Astrocyte (in vitro differentiated cells and primary cell): ENCODE data around the gene SBF2. TPM values are rescaled to one million over a fixed set of nuclear protein-coding genes. Genes with fewer than 3 reads are reported as not detected.

ENCODE experiments used
- DNase-seq: peaks from one replicate; pipeline ENCODE4 v3.0.0-alpha.2; 2010; ENCODE audit warnings: low read depth
- FAIRE-seq: peaks from 2 replicates; lab custom pipeline; 2011; peaks lifted over from hg19 to GRCh38; lab: Jason Lieb, UNC
- H2AFZ ChIP-seq: 2 replicates; pipeline ENCODE4 v1.6.0; 2012; ENCODE audit warnings: low read depth, low read length, inconsistent platforms
- H3K27ac ChIP-seq: 2 replicates; pipeline ENCODE4 v1.5.1; 2011; ENCODE audit warnings: low read depth, low read length, inconsistent platforms
- H3K27me3 ChIP-seq: 2 replicates; pipeline ENCODE4 v1.6.0; 2011; ENCODE audit warnings: low read length, inconsistent platforms; ENCODE audit not compliant: insufficient read depth
- H3K36me3 ChIP-seq: 2 replicates; pipeline ENCODE4 v1.5.1; 2011; ENCODE audit warnings: low read length, inconsistent platforms; ENCODE audit not compliant: insufficient read depth
- H3K4me1 ChIP-seq: 2 replicates; pipeline ENCODE4 v1.5.1; 2011; ENCODE audit warnings: low read length, inconsistent platforms; ENCODE audit not compliant: insufficient read depth
- H3K4me2 ChIP-seq: 2 replicates; pipeline ENCODE4 v1.6.0; 2012; ENCODE audit warnings: low read length, inconsistent platforms
- H3K4me3 ChIP-seq: 2 replicates; pipeline ENCODE4 v1.5.1; 2011; ENCODE audit warnings: low read depth, mild to moderate bottlenecking, low read length, inconsistent platforms; ENCODE audit not compliant: insufficient read depth
- H3K79me2 ChIP-seq: 2 replicates; pipeline ENCODE4 v1.6.0; 2012; ENCODE audit warnings: mild to moderate bottlenecking, low read length, inconsistent platforms; ENCODE audit not compliant: insufficient read depth
- H3K9ac ChIP-seq: 2 replicates; pipeline ENCODE4 v1.6.0; 2012; ENCODE audit warnings: mild to moderate bottlenecking, low read length, inconsistent platforms
- H3K9me3 ChIP-seq: 2 replicates; pipeline ENCODE4 v1.5.1; 2012; ENCODE audit warnings: low read depth, mild to moderate bottlenecking, low read length, inconsistent platforms; ENCODE audit not compliant: insufficient read depth
- H4K20me1 ChIP-seq: 2 replicates; pipeline ENCODE4 v1.6.0; 2012; ENCODE audit warnings: low read length, inconsistent platforms; ENCODE audit not compliant: insufficient read depth
- H3K27ac Mint-ChIP-seq: one replicate; pipeline ENCODE4 v1.8.0; 2021; ENCODE audit warnings: mild to moderate bottlenecking, mixed read lengths; ENCODE audit not compliant: unreplicated experiment
- H3K27me3 Mint-ChIP-seq: one replicate; pipeline ENCODE4 v1.8.0; 2021; ENCODE audit warnings: low read depth, mixed read lengths; ENCODE audit not compliant: unreplicated experiment
- H3K36me3 Mint-ChIP-seq: one replicate; pipeline ENCODE4 v1.8.0; 2021; ENCODE audit warnings: low read depth, mixed read lengths; ENCODE audit not compliant: unreplicated experiment
- H3K4me1 Mint-ChIP-seq: one replicate; pipeline ENCODE4 v1.8.0; 2021; ENCODE audit warnings: low read depth, mixed read lengths; ENCODE audit not compliant: unreplicated experiment
- H3K4me3 Mint-ChIP-seq: one replicate; pipeline ENCODE4 v1.8.0; 2021; ENCODE audit warnings: mild to moderate bottlenecking, moderate library complexity, mixed read lengths; ENCODE audit not compliant: unreplicated experiment
- H3K9me3 Mint-ChIP-seq: one replicate; pipeline ENCODE4 v1.8.0; 2021; ENCODE audit warnings: mild to moderate bottlenecking, mixed read lengths; ENCODE audit not compliant: unreplicated experiment
- CTCF ChIP-seq: IDR thresholded peaks from 2 replicates; pipeline ENCODE4 v1.5.1; 2011; ENCODE audit warnings: low read depth, mild to moderate bottlenecking, inconsistent platforms, low read length, moderate library complexity; ENCODE audit not compliant: insufficient read depth
- EZH2 ChIP-seq: IDR thresholded peaks from 2 replicates; pipeline ENCODE4 v1.6.1; 2012; ENCODE audit warnings: mild to moderate bottlenecking, low read length, inconsistent platforms; ENCODE audit not compliant: insufficient read depth
- total RNA-seq: library from RNA; stranded (reverse); gene quantifications from 2 replicates; pipeline ENCODE4 v1.2.1, GENCODE V29; 2021

The SBF2 gene
- total RNA-seq, 1 donor from 2014 or later: 50.0 TPM

DNA sequence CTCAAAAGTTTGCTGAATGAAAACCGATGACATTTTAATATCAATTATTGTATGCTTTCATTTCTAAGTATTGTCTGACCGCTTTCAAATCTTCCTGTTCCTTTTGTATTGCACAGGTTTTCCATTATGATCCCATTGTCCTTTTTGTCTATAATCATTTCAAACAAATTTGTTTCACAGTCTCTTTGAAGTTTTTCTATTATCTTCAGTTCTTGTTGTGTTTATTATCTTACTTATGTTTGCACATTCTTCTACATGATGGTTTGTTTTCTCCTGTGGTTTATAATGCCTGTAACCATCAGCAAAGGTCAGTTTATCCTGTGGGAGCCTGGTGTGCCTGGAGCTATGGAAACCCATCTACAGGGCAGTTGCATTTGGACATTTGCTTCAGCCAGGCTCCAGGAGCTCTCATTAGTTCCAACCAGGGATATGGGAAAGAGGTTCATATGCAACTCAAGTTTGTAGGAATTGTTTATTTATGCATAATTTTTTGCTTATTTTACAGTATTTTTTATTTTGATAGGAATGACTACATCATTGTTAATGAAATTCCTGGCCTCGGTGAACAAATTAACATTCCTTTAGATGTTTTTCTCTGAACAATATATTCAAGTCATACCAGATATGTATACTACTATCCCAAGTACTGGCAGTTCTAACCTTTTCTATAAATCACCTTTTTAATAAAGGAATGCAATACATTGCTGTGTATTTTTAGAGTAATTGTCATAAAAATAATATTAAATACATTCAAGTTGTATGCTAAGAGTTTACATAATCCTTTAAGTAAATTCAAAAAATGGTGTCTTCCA, 179.2 kb downstream of the SBF2 start:
- Histone ChIP-seq H3K4me3 (no peak overlapping the region), H3K36me3 (no peaks in the 10 kb centered on the region), H3K4me2 (no peak overlapping the region), H3K79me2 (no peaks in the 10 kb centered on the region), H3K4me1 (peaks cover 10% of the 10 kb centered on the region), H2AFZ (no peak overlapping the region), H3K9me3 (no peaks in the 10 kb centered on the region), H3K27ac (no peak overlapping the region), H4K20me1 (no peaks in the 10 kb centered on the region), H3K27me3 (no peaks in the 10 kb centered on the region), H3K9ac (no peak overlapping the region)
- H3K4me3 Mint-ChIP-seq: no peak overlapping the region
- no peaks in the 10 kb centered on the region for H3K27me3 Mint-ChIP-seq
- H3K36me3 Mint-ChIP-seq: no peaks in the 10 kb centered on the region
- DNase-seq (no peak), FAIRE-seq (no peak)
- no peak overlapping the region for H3K27ac Mint-ChIP-seq
- peaks cover 4% of the 10 kb centered on the region for H3K9me3 Mint-ChIP-seq
- peaks cover 7% of the 10 kb centered on the region for H3K4me1 Mint-ChIP-seq
- TF ChIP-seq CTCF (no peak), EZH2 (no peak)

DNA sequence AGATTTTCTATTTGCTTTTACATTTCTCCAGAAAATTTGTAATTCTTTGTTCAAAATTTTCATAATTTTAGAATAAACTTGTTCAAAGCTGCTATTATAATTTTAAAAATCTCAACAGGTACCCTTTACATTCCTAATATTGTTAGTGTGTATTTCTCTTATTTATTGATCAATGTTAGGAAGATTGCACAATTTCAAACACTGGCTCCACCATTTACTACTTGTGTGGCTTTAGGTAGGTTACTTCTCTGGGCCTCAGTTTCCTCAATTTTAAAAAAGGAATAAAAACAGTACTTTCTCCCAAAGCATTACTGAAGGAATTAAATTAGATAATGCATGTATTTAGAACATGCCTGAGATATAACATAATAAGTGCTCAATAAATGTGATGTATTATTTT, 180.2 kb downstream of the SBF2 start:
- no peak overlapping the region for H2AFZ ChIP-seq
- H3K4me3 Mint-ChIP-seq: no peak overlapping the region

More for the DNA sequence above, 180.2 kb downstream of the SBF2 start:
- no peaks in the 10 kb centered on the region for H3K27me3 Mint-ChIP-seq
- no peak for FAIRE-seq
- Histone ChIP-seq H3K27ac (no peak overlapping the region), H4K20me1 (no peaks in the 10 kb centered on the region), H3K4me1 (peaks cover 10% of the 10 kb centered on the region), H3K4me3 (no peak overlapping the region), H3K36me3 (no peaks in the 10 kb centered on the region), H3K9me3 (no peaks in the 10 kb centered on the region), H3K79me2 (no peaks in the 10 kb centered on the region), H3K9ac (no peak overlapping the region), H3K4me2 (no peak overlapping the region), H3K27me3 (no peaks in the 10 kb centered on the region)
- TF ChIP-seq EZH2: no peak
- no peak for TF ChIP-seq CTCF
- peaks cover 10% of the 10 kb centered on the region for H3K4me1 Mint-ChIP-seq
- DNase-seq: no peak
- H3K36me3 Mint-ChIP-seq: no peaks in the 10 kb centered on the region
- H3K9me3 Mint-ChIP-seq: peaks cover 4% of the 10 kb centered on the region
- H3K27ac Mint-ChIP-seq: no peak overlapping the region
